T follicular helper cell (primary cell): ENCODE measurements around the gene CNOT6L.

ENCODE experiments used
- DNase-seq: peaks from one replicate; pipeline ENCODE4 v3.0.0-alpha.2; 2020; ENCODE audit warnings: low read depth

The CNOT6L gene

DNA sequence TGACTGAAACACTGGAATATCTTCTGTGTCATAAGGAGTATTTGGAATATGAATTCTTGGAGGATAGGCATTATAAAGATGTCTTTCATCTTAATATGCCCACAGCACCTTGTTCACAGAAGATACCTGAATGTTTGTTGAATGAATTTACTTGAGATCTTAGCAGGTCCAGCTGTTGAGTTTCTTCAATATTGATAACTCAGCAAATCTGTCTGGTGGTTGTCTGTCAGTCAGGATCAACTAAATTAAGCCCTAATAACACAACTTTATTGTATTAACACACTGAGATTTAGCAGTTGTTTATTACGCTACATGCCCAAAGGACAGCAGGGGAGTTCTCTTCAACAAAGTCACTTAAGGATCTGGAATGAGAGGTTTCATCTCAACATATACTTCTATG, 106.5 kb downstream of the CNOT6L start:
- no peak for DNase-seq

DNA sequence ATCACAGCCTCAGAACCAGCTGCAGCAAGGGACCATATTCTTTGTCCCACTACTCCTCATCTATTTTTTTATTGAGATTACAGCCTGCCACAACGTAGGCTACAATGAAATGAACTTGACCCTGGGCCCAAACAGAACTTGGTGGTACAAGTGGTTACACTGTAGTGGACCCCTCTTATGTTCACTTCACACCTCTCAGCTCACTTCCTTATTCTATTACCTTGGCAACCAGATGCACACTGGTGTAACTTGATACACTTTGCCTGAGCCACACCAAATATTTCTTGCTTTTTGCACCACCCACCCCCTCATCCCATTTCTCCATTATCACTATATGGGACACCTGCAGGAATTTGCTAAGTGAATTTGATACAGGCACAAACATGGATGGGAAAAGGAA, 107.7 kb downstream of the CNOT6L start:
- DNase-seq: no peak

GRCh38 chr4:77710684-77711083, 108.5 kb downstream of the CNOT6L start:
- no peak for DNase-seq

DNA sequence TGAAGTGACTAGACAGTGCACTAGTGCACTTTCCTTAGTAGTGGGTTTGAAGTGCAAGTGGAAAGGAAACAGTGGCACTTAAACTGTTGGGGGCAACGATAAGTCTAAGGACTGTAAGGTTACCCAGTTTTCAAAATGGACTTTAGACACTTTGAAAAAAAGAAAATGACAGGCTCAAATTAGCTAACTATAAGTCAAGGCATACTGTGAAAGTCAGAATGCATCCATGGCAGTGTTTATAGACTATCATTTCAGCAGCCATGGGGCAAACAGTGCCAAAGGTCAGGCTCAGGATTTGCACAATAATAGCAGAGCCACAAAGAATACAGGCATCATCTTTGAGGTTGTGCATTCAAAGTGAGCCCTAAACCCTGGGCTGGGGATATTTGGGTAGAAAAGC, 109.1 kb downstream of the CNOT6L start:
- DNase-seq: no peak

DNA sequence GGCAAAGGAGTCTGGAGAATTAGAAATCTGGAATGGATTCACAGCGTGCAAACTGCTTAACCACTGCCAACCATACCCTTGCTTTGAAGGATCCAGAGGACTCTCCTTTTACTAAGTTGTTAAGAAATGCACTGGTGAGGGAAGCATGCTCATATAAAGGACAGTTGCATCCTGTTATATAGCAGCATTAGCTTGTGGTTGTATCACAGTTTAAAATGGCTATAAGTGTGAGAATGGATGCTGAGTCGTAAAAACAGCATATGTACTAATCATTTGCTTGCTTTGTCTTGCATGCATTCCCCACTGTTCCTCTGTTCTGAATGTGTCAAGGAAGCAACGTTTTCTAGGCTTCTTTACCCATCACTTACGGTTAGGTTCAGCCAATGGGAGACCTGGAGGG, 112.5 kb downstream of the CNOT6L start:
- DNase-seq: no peak

- DNase-seq: no peak
Measured at GRCh38 chr4:77703666-77704065, 115.5 kb downstream of the CNOT6L start.

DNA sequence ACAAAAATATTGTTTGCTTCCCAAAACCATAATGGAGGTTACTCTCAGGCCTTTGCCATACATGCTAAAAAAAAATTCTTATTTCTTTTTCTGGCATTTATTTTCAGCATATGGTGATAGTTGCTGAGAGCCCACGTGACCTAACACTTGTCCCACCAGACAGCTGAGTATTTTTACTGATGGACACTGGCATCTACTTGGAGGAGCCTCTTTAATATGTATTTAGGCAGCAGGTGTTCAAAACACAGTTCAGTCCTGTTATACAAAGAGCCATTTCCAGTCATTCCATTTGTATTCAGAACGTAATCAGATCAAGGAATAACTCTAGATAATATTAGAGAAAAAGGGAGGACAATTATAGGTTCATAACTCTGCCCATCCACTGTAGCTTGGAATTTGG, 118.0 kb downstream of the CNOT6L start:
- DNase-seq: no peak

DNA sequence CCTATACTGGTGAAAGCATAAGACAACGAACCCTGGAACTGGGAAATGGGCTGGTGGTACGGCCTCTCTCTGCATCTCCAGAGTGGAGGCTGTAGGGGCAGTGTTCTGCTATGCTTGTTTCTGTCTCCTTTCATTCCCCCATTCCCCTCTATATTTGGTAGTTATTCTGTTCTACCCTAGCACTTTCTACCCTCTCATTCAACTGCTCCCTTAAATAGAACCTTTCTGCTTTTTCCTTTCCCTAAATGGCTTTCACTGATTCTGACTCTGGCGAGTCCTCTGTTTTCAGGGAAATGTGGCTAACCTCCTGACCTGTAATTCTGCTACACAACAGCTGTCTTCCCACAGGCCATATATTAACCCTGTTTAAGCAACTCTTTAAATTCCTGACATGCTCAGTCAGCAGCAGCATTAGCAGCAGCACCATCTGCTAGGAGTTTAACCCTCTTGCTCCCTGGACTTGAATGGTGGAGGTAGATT, 119.4 kb downstream of the CNOT6L start:
- no peak for DNase-seq

DNA sequence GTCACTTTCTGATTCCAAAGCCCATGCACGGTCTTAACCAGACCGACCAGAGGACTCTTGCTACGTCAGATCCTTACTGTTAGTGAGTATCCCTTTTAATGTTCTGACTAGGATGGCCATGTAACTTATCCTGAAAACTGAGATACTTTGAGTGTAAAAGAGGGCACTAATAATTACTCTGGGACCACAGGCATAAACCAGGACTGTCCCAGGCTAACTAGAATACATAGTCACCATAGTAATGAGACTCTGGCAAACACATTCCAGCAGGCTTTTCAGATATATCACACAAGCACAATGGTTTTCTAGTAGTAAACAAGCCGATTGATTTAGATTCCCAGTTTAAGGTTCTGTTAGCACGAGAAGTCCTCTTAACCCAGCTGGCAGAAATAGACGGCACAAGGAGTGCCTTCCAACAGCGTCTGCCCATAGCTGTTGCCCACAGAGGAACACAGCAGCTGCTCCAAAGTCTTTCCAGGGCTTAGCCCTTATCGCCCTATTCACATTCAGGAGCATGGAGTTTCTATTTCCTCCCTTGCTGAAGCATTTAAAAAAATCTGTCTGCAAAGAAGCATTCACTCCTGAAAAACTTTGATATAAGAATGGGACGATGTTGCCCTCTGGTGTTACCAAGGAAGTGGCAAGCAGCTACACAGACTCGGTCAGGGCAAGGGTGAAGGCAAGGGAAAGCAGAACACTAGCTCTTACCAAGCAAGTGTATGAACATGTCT, 121.1 kb downstream of the CNOT6L start:
- no peak for DNase-seq

GRCh38 chr4:77695774-77696173, 123.4 kb downstream of the CNOT6L start:
- no peak for DNase-seq

DNA sequence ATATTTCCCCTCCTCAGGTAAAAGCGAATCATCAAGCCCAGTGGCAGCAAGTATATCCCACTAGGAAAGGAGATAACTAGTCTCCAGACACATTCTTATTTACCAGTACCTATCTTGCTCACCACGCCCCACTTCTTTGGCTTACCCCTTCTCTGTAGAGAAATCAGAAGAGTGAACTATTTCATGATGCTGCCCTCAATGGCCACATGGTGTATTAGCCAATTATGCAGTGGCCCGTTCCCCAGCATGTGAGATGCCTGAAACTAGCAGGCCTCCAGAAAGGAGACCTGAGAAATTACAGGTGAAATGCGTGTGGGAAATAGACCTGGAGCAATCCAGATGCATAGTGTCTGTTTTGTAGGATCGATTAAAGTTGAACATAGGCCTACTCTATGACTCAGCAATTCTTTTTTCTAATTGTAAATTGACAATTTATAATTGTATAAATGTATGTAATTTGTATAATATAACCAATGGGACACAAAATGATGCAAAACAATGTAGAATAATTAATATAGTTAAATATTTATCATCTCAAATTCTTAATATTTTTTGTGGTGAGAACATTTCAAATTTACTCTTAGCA, 126.2 kb downstream of the CNOT6L start:
- DNase-seq: no peak

DNA sequence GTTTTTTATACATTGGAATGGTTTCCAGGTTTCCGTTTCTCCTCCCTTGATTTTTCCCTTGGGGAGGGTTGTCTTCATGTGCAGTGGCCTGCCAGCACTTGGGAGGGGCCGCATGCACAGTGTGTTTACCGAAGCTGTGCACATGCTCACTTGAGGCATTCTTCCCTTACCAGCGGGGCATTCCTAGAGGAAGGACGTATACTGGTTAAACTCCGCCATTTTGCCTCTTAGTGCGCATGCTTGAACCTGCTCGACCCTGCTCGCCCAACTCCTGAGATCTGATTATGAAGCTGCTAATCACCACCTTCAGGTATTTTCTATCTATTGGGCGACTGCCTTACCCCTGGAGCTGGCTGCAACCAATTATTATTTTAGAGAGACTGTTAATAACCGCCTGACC, 137.4 kb downstream of the CNOT6L start:
- no peak for DNase-seq

GRCh38 chr4:77676842-77677241, 142.3 kb downstream of the CNOT6L start:
- no peak for DNase-seq

DNA sequence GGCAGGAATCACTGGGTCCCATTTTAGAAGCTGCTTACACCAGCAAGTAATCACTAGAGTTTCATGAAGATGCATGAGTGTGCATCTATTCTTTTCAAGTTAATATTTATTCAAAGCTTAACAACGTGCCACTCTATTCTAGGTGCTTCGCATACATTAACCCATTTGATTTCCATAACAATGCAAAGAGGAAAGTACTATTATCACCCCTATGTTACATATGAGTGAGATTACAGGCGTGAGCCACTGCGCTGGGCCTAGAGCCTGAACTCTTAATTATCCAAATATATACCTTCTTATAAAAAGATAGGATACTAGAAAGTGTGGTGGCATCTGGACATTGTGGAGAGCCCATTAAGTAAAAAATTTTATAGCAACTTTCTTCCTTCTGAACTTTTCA, 148.1 kb downstream of the CNOT6L start:
- DNase-seq: no peak

DNA sequence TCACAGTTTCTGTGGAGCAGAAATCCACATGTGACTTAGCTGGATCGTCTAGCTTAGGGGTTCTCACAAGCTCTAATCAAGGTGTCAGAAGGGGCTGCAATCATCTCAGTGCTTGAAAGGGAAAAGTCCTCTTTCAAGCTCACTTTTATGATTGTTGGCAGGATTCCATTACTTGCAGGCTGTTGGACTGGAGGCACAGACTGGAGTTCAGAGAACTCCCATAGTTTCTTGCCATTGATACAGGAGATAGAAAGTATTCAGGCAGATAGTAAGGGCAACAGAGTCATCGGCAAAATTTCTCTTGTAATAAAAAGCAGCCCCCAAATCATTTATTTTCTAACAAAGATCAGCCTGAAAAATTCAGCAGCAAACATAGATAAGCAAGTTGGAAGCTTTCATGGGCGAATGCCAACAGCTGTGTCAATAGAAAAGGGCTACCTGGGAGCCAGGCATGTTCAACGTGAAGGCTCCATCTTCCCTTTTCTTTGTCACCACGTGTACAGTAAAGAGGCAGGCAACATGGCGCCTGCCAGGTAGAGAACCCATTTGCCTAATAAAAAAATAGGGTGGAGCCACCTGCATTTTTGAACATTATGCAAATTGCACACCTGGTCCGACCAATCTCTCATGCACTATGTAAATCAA, 149.1 kb downstream of the CNOT6L start:
- DNase-seq: no peak

DNA sequence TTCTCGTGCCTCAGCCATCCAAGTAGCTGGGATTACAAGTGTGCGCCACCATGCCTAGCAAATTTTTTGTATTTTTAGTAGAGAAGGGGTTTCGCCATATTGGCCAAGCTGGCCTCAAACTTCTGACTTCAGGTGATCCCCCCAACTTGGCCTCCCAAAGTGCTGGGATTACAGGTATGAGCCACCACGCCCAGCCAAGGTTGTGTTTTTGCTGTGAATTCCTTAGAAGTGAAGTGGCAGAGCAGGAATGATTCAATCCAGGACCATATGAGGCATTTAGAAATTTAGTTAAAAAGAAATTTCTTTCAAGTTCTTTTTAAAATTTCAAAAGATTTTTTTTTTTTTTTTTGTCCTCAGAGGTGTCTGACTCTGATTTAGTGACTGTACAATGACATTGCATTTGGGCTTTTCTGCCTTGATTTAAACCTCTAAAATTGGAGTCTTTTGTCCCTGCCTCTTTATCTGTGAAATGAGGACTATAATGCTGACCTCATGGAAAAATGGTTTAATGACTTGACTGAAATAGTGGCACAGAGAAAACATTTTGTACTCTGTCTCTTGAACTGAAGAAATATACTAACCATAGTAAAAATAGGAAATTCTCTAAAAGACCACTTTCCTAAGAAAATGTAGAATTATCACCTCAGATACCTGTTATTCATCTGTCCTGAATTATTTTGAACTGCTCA, 153.6 kb downstream of the CNOT6L start:
- DNase-seq: no peak
